ENCODE results near the gene PEX11G. TPM values are rescaled to one million over a fixed set of nuclear protein-coding genes. Genes with fewer than 3 reads are reported as not detected.
A peak's percentile ranks its signal among the peaks of the same experiment; 100 is the strongest.

Gene PEX11G
- total RNA-seq, 1 experiment from 2014 or later, result 4.3 TPM

DNA sequence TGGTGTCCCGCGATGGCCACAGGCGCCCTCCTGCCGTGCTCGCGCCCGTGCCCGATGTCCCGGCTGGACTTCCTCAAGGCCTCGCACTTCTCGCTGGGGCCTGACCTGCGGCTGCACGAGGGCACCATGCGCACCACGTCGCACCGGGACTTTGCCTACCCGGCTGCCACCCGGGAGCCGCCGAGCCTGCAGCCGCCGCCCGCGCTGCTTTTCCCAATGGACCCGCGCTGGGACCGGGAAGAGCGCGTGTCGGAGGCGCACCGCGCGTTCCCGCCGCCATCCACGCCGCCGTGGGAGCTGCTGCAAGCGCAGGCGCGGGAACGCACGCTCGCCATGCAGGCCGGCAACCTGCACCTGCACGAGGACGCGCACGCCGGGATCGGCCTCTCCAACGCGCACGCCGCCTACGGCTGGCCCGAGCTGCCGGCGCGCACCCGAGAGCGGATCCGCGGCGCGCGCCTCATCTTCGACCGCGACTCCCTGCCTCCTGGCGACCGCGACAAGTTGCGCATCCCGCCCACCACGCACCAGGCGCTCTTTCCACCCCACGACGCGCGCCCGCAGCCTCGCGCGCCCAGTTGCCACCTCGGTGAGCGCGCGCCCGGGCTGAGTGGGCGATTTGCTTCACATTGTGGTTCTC, 12.1 kb upstream of the PEX11G start (continued):
- TF ChIP-seq, protein P1, sequence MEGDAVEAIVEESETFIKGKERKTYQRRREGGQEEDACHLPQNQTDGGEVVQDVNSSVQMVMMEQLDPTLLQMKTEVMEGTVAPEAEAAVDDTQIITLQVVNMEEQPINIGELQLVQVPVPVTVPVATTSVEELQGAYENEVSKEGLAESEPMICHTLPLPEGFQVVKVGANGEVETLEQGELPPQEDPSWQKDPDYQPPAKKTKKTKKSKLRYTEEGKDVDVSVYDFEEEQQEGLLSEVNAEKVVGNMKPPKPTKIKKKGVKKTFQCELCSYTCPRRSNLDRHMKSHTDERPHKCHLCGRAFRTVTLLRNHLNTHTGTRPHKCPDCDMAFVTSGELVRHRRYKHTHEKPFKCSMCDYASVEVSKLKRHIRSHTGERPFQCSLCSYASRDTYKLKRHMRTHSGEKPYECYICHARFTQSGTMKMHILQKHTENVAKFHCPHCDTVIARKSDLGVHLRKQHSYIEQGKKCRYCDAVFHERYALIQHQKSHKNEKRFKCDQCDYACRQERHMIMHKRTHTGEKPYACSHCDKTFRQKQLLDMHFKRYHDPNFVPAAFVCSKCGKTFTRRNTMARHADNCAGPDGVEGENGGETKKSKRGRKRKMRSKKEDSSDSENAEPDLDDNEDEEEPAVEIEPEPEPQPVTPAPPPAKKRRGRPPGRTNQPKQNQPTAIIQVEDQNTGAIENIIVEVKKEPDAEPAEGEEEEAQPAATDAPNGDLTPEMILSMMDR (IDR thresholded peaks at IDR 0.05), result no peak
- TF ChIP-seq, protein P2, sequence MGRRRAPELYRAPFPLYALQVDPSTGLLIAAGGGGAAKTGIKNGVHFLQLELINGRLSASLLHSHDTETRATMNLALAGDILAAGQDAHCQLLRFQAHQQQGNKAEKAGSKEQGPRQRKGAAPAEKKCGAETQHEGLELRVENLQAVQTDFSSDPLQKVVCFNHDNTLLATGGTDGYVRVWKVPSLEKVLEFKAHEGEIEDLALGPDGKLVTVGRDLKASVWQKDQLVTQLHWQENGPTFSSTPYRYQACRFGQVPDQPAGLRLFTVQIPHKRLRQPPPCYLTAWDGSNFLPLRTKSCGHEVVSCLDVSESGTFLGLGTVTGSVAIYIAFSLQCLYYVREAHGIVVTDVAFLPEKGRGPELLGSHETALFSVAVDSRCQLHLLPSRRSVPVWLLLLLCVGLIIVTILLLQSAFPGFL (CRISPR knock-in tag; IDR thresholded peaks at IDR 0.05; ENCODE audit: borderline replicate concordance), result peak; percentile 94
- TF ChIP-seq, protein P3, sequence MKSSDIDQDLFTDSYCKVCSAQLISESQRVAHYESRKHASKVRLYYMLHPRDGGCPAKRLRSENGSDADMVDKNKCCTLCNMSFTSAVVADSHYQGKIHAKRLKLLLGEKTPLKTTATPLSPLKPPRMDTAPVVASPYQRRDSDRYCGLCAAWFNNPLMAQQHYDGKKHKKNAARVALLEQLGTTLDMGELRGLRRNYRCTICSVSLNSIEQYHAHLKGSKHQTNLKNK (CRISPR knock-in tag; IDR thresholded peaks at IDR 0.05), result no peak
- peak; percentile 84; the same call in 1 of the 2 replicates for TF ChIP-seq IRF2 (CRISPR knock-in tag; IDR thresholded peaks at IDR 0.05; ENCODE audit: borderline replicate concordance, low read depth)
- TF ChIP-seq, protein P4, sequence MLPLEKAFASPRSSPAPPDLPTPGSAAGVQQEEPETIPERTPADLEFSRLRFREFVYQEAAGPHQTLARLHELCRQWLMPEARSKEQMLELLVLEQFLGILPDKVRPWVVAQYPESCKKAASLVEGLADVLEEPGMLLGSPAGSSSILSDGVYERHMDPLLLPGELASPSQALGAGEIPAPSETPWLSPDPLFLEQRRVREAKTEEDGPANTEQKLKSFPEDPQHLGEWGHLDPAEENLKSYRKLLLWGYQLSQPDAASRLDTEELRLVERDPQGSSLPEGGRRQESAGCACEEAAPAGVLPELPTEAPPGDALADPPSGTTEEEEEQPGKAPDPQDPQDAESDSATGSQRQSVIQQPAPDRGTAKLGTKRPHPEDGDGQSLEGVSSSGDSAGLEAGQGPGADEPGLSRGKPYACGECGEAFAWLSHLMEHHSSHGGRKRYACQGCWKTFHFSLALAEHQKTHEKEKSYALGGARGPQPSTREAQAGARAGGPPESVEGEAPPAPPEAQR (CRISPR knock-in tag; IDR thresholded peaks at IDR 0.05), result no peak
- peak; percentile 98 for TF ChIP-seq ATF1 (CRISPR knock-in tag; IDR thresholded peaks at IDR 0.05)
- TF ChIP-seq, protein P5, sequence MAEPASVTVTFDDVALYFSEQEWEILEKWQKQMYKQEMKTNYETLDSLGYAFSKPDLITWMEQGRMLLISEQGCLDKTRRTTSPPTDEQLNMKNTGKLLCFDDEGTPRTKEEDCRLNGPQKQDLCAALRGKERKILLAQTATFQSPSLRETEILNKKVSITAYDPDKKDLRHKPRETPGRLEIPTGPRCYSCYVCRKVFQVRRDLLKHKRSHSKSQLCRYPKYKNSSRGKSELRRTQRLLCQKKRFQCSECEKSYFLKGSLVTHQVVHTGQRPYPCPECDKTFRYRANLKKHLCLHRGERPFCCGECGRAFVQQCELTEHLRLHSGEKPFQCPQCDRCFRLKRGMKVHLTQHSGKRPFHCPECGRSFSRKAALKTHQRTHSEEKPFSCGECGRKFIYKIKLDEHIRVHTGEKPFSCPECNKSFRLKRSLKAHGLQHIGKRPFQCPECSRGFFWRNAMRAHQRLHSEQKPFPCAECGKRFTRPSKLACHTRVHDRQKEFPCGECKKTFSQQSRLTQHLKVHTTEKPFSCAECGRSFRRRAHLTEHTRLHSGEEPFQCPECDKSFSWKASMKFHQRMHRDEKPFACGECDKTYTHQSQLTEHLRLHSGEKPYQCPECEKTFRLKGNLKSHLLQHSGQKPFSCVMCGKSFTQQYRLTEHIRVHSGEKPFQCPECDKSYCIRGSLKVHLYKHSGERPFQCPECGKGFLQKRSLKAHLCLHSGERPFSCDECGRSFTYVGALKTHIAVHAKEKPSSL (CRISPR knock-in tag; conservative IDR thresholded peaks at IDR 0.05), result no peak
- TF ChIP-seq ETV6 (CRISPR knock-in tag; IDR thresholded peaks at IDR 0.05), result peak; percentile 99
- TF ChIP-seq PRDM15 (CRISPR knock-in tag; IDR thresholded peaks at IDR 0.05), result peak; percentile 75
- TF ChIP-seq EMX1 (CRISPR knock-in tag; IDR thresholded peaks at IDR 0.05), result no peak
- peak; percentile 99 for TF ChIP-seq ZNF138 (CRISPR knock-in tag; conservative IDR thresholded peaks at IDR 0.05)
- peak; percentile 98 for TF ChIP-seq ZNF232 (CRISPR knock-in tag; IDR thresholded peaks at IDR 0.05)
- peak; percentile 99 for TF ChIP-seq HMGXB4 (CRISPR knock-in tag; IDR thresholded peaks at IDR 0.05)
- TF ChIP-seq ELF4 (CRISPR knock-in tag; IDR thresholded peaks at IDR 0.05; ENCODE audit: low read depth), result peak; percentile 97
- peak; percentile 68 for TF ChIP-seq NFYB (CRISPR knock-in tag; conservative IDR thresholded peaks at IDR 0.05; ENCODE audit: low read depth)
- peak; percentile 100 for TF ChIP-seq FOXP1 (CRISPR knock-in tag; IDR thresholded peaks at IDR 0.05; ENCODE audit: borderline replicate concordance)
- TF ChIP-seq ERG (CRISPR knock-in tag; IDR thresholded peaks at IDR 0.05), result no peak
- TF ChIP-seq MXD4 (CRISPR knock-in tag; IDR thresholded peaks at IDR 0.05; ENCODE audit: borderline replicate concordance), result 0 out of 2 replicates have a peak, but pooled peaks have one; percentile 17
- peak; percentile 99 for TF ChIP-seq TP53 (CRISPR knock-in tag; IDR thresholded peaks at IDR 0.05)
- TF ChIP-seq ZNF263 (CRISPR knock-in tag; IDR thresholded peaks at IDR 0.05; ENCODE audit: low read depth), result peak; percentile 91

Data from WTC11 (cell line).